GM19463 (cell line): ENCODE results near the gene TMEM38B.
"Not testable (repeated sequence)": the region's sequence is repeated elsewhere in the genome, so short reads cannot be mapped to it uniquely, and the experiment has no call there.

Experiments
- ATAC-seq: cut with Tn5 transposase; IDR thresholded peaks from one replicate; pipeline ENCODE4 v1.9.1; 2021; ENCODE audit warnings: mild to moderate bottlenecking, moderate library complexity; ENCODE audit not compliant: unreplicated experiment

Gene TMEM38B

DNA sequence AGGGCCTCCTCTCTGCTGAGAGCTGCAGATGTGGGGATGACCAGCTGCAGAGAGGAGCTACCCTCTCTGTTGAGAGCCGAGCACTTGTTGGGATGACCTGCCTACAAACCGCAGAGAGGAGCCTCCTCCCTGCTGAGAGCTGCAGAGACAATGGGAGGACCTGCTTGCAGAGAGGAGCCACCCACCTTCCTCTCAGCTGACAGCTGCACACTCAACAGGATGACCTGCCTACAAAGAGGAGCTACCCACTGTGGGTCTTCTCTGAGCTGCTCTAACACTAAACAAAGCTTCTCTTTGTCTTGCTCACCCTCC lies 19.6 kb downstream of the TMEM38B start:
- no peak for ATAC-seq

- ATAC-seq: no peak
Observed at GRCh38 chr9:105716146-105716545, 21.8 kb downstream of the TMEM38B start.

- ATAC-seq: no peak
Observed at GRCh38 chr9:105722099-105722498, 27.8 kb downstream of the TMEM38B start.

- ATAC-seq: no peak
Observed at GRCh38 chr9:105725370-105725769, 31.0 kb downstream of the TMEM38B start.

- ATAC-seq: not testable (repeated sequence)
Observed at GRCh38 chr9:105728230-105728629, 33.9 kb downstream of the TMEM38B start.

- not testable (repeated sequence) for ATAC-seq
Observed at GRCh38 chr9:105731420-105731819, 37.1 kb downstream of the TMEM38B start.

DNA sequence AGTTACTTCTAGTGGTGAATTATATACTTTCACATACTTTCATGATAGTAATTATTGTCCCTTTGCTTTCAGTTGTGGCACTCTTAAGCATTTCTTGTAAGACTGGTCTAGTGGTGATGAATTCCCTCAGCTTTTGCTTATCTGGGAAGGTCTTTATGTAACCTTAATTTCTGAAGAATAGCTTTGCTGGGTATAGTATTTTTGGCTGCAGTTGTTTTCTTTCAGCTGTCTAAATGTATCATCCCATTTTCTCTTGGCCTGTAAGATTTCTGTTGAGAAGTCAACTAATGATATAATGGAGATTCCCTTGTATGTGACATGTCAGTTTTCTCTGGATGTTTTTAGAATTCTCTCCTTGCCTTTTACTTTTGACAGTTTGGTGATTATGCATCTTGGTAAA lies 41.0 kb downstream of the TMEM38B start:
- ATAC-seq: no peak

- ATAC-seq: no peak
Observed at GRCh38 chr9:105737205-105737604, 42.9 kb downstream of the TMEM38B start.

DNA sequence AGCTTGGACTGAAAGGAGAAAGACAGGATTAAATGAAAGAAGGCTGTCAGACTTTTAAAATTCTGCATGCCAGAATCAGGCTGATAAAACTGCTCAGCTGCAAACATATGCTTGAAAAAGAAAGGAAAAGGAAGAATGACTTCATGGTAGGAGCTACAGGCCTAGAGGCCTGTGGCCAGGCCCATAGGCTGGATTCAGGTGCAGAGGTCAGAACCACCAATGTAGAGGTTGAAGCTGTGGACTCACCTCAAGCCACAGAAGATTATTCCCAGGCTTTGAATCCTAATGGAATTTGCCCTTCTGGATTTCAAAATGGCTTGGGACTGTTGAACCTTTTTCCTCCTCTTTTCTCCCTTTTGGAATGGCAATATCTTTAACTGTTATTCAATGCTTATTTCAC lies 47.7 kb downstream of the TMEM38B start:
- no peak for ATAC-seq

DNA sequence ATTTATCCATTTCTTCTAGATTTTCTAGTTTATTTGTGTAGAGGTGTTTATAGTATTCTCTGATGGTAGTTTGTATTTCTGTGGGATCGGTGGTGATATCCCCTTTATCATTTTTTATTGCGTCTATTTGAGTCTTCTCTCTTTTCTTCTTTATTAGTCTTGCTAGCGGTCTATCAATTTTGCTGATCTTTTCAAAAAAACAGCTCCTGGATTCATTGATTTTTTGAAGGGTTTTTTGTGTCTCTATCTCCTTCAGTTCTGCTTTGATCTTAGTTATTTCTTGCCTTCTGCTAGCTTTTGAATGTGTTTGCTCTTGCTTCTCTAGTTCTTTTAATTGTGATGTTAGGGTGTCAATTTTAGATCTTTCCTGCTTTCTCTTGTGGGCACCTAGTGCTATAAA lies 53.0 kb downstream of the TMEM38B start:
- not testable (repeated sequence) for ATAC-seq

GRCh38 chr9:105751761-105752160 lies 57.4 kb downstream of the TMEM38B start:
- no peak for ATAC-seq

GRCh38 chr9:105757496-105758251 lies 63.3 kb downstream of the TMEM38B start:
- ATAC-seq: no peak

GRCh38 chr9:105760053-105760452 lies 65.7 kb downstream of the TMEM38B start:
- ATAC-seq: no peak

GRCh38 chr9:105782561-105783494 lies 88.5 kb downstream of the TMEM38B start:
- ATAC-seq: not testable (repeated sequence)

DNA sequence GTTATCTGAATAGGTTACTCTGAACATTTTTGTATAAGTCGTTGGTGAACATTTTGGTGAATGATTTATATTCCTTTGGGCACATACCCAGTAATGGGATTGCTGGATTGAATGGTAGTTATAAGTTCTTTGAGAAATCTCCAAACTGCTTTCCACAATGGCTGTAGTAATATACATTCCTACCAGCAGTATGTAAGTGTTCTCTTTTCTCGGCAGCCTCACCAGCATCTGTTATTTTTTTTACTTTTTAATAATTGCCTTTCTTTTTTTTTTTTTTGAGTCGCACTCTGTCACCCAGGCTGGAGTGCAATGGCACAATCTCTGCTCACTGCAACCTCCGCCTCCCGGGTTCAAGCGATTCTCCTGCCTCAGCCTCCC lies 89.1 kb downstream of the TMEM38B start:
- not testable (repeated sequence) for ATAC-seq

DNA sequence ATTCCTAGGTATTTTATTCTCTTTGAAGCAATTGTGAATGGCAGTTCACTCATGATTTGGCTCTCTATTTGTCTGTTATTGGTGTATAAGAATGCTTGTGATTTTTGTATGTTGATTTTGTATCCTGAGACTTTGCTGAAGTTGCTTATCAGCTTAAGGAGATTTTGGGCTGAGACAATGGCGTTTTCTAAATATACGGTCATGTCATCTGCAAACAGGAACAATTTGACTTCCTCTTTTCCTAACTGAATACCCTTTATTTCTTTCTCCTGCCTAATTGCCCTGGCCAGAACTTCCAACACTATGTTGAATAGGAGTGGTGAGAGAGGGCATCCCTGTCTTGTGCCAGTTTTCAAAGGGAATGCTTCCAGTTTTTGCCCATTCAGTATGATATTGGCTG lies 92.5 kb downstream of the TMEM38B start:
- not testable (repeated sequence) for ATAC-seq

GRCh38 chr9:105816202-105816744 lies 121.9 kb downstream of the TMEM38B start:
- no peak for ATAC-seq

DNA sequence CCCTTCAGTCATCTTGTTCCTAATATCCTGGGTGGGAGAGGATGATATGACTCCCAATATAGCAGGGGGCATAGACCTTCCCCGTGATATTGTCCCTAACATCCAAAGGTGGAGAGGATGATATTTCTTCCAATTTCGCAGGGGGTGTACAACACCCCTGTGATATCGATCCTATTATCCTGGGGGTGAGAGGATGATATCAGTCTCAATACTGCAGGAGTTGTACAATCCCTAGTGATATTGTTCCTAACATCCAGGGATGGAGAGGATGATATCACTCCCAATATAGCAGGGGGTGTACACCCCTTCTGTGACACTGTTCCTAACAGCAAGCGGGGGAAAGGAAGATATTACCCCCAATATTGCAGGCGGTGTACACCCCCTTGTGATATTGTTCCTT lies 122.6 kb downstream of the TMEM38B start:
- no peak for ATAC-seq

GRCh38 chr9:105818903-105819302 lies 124.6 kb downstream of the TMEM38B start:
- no peak for ATAC-seq

DNA sequence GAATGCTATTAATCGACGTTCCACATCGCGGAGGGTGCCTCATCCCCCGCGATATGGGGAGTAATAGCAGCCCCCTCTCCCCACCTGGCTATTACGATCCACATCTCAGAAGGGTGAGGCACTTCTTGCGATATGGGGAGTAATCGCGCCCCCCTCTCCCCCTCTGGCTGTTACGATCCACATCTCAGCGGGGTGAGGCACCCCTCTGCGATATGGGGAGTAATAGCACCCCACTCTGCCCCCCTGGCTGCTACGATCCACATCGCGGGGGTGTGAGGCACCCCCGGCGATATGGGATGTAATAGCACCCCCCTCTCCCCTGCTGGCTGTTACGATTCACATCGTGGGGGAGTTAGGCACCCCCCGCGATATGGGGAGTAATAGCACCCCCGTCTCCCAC lies 128.5 kb downstream of the TMEM38B start:
- ATAC-seq: no peak
